Common myeloid progenitor, CD34-positive (primary cell): Measurements from ENCODE around the gene GLCE.

Experiments
- CTCF ChIA-PET: fragments of 350-600 bp; sonication (Branson Sonifier 250); formaldehyde crosslinking; loops from one replicate; lab custom pipeline; 2021; ENCODE audit warnings: antibody characterized with exemption; lab: Charles Lee
- POLR2A ChIA-PET: fragments of 350-600 bp; sonication (Branson Sonifier 250); formaldehyde crosslinking; loops from one replicate; lab custom pipeline; 2021; ENCODE audit warnings: antibody characterized with exemption; lab: Charles Lee
- DNase-seq, 3 donors: peaks; one replicate each; pipeline versions ENCODE4 v3.0.0 to v3.0.0-alpha.2; 2013
- H3K27ac ChIP-seq, 2 experiments: 1 replicate in 1 of 2; 2 replicates in 1 of 2; pipeline ENCODE4 v1.7.0; 2013; ENCODE audit warnings: inconsistent platforms in 2 of 2, low read length in 2 of 2, mild to moderate bottlenecking in 2 of 2, low read depth in 1 of 2, moderate library complexity in 1 of 2; ENCODE audit not compliant: severe bottlenecking in 2 of 2, insufficient read depth in 1 of 2, poor library complexity in 1 of 2
- H3K27me3 ChIP-seq, 5 experiments: replicated peaks in 2 of 5; 1 replicate in 3 of 5; 2 replicates in 2 of 5; pipeline versions ENCODE4 v1.6.1 to v1.7.0; 2013; ENCODE audit warnings: low read length in 4 of 5, mild to moderate bottlenecking in 2 of 5, moderate library complexity in 2 of 5, inconsistent platforms in 1 of 5; ENCODE audit not compliant: insufficient read depth in 5 of 5, control insufficient read depth in 4 of 5
- H3K36me3 ChIP-seq, 4 experiments: 1 replicate in 2 of 4; 2 replicates in 2 of 4; pipeline versions ENCODE4 v1.6.1 to v1.7.0; 2013; ENCODE audit warnings: low read length in 3 of 4, control low read depth in 1 of 4, mild to moderate bottlenecking in 1 of 4; ENCODE audit not compliant: control insufficient read depth in 4 of 4, insufficient read depth in 4 of 4
- H3K4me1 ChIP-seq, 4 experiments: 1 replicate in 3 of 4; 2 replicates in 1 of 4; pipeline versions ENCODE4 v1.6.1 to v1.7.1; 2013; ENCODE audit warnings: low read length in 3 of 4, mild to moderate bottlenecking in 3 of 4, control low read depth in 1 of 4, inconsistent platforms in 1 of 4, moderate library complexity in 1 of 4; ENCODE audit not compliant: control insufficient read depth in 4 of 4, insufficient read depth in 4 of 4; ENCODE audit errors: control extremely low read depth in 1 of 4
- H3K4me3 ChIP-seq, 7 experiments: 1 replicate in 4 of 7; 2 replicates in 3 of 7; pipeline versions ENCODE4 v1.5.1 to v1.7.0; 2013; ENCODE audit warnings: mild to moderate bottlenecking in 7 of 7, low read length in 6 of 7, moderate library complexity in 6 of 7, inconsistent platforms in 2 of 7, low read depth in 2 of 7, control low read depth in 1 of 7; ENCODE audit not compliant: insufficient read depth in 4 of 7, control insufficient read depth in 1 of 7; ENCODE audit errors: extremely low read depth in 1 of 7
- H3K9me3 ChIP-seq, 5 experiments: 1 replicate in 4 of 5; 2 replicates in 1 of 5; pipeline versions ENCODE4 v1.6.1 to v1.7.1; 2013; ENCODE audit warnings: low read length in 4 of 5, mild to moderate bottlenecking in 2 of 5, inconsistent platforms in 1 of 5, low read depth in 1 of 5, moderate library complexity in 1 of 5; ENCODE audit not compliant: control insufficient read depth in 4 of 5, insufficient read depth in 2 of 5; ENCODE audit errors: control extremely low read depth in 1 of 5
- WGBS: methylation state at CpG from one replicate; pipeline ENCODE4 v1.1.5; 2013; ENCODE audit not compliant: insufficient coverage; 5-methylcytosine and 5-hydroxymethylcytosine counted together

The GLCE gene

DNA sequence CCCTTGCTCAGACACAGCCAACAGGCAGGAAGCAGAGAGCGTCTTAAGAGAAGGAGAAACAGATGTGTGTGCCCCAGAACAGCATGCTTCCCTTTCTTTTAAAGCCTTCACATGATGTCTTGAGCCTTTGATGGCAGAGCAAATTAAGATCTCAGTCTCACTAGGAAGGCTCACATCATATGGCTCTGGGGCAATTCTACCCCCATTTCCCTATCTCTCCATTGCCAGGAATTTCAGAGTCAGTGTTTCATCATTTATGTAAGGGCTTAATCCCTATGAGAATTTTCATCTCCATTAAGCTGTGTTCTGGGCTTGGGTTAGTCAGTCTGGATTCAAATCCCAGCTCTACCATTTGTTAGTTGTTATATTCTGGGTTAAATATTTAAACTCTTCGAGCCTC is 41.4 kb upstream of the GLCE start:
- H3K4me3 ChIP-seq: no peak overlapping the region
- H3K27ac ChIP-seq: no peak overlapping the region
- peak in 2 of 3 donors; percentile 15 to 31 for DNase-seq
- H3K9me3 ChIP-seq: no peaks in the 10 kb centered on the region
- CTCF ChIA-PET: no interaction called here
- H3K27me3 ChIP-seq: no peaks in the 10 kb centered on the region
- H3K36me3 ChIP-seq: no peaks in the 10 kb centered on the region
- no CpG with 5 or more reads among the region's 2 CpGs for WGBS
- peaks cover 0 to 6% (median 0%) of the 10 kb centered on the region in 4 experiments for H3K4me1 ChIP-seq
- POLR2A ChIA-PET: no interaction called here

- Histone ChIP-seq H3K27me3 (no peaks in the 10 kb centered on the region), H3K4me3 (no peak overlapping the region), H3K36me3 (no peaks in the 10 kb centered on the region), H3K9me3 (no peaks in the 10 kb centered on the region), H3K27ac (no peak overlapping the region), H3K4me1 (peaks cover 0 to 6% (median 0%) of the 10 kb centered on the region in 4 experiments)
- WGBS: 100% methylated on average over 1 of the region's 5 CpGs
- POLR2A ChIA-PET: interaction anchor here (0.6 kb wide), 1 partner anchor 19 kb away, joined by 4 read pairs; no protein-coding TSS in a partner anchor
- CTCF ChIA-PET: no interaction called here
- no peak for DNase-seq
Observed at GRCh38 chr15:69119683-69120395, 40.6 kb upstream of the GLCE start.

DNA sequence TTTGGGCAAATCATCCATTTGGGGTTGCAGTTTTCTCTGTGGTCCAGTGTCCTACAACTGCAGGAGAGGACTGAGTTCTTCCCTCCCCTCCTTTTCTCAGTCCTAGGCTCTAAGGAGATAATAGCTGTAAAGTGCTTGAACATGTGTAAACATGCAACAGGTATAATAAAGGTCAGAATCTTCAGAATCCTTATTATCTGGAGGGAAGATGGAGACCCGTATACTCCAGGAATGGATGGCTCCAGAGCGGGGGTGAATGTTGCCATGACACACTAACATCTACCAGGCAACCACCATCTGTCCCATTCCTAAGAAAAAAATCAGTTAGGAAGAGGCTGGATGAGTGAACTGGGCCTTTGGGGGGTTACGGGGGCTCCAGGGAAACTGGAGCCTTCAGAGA is 39.7 kb upstream of the GLCE start:
- POLR2A ChIA-PET: interaction anchor here (0.5 kb wide), 1 partner anchor 300 kb away, joined by 4 read pairs; no protein-coding TSS in a partner anchor
- H3K27ac ChIP-seq: no peak overlapping the region
- H3K36me3 ChIP-seq: no peaks in the 10 kb centered on the region
- CTCF ChIA-PET: no interaction called here
- DNase-seq: no peak
- no CpG with 5 or more reads among the region's 3 CpGs for WGBS
- H3K4me3 ChIP-seq: no peak overlapping the region
- H3K27me3 ChIP-seq: no peaks in the 10 kb centered on the region
- H3K4me1 ChIP-seq: peaks cover 0 to 10% (median under 1%) of the 10 kb centered on the region in 4 experiments
- no peaks in the 10 kb centered on the region for H3K9me3 ChIP-seq

DNA sequence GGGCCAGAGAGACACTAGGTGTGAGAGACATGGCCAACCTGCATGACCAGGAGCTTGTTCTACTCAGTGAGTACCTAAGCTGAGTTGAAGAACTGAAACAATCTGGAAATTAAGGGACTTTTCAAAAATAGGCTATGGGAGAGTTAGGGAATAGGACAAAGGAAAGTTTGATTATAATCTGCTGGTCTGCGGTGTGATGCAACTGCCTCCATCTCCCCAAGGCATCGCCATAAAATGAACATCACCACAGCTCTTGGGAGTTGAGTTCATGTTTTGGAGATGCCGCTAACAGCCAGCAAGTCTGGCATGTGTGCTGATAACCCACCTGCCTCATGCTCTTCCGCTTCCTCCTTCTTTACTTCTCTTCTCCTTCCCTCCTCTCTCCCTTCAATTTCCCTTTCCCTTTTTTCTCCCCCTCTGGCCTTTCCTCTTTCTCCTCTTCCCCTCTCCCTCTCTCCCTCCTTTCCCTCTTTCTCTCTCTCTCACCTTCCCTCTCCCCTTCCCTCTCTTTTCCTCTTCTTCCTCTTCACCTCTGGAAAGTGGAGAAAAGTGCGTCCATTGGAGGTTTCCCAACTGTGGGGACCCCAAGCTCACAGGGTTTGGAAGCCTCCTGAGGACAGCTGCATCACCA is 39.1 kb upstream of the GLCE start:
- POLR2A ChIA-PET: no interaction called here
- Histone ChIP-seq H3K27ac (no peak overlapping the region), H3K27me3 (no peaks in the 10 kb centered on the region), H3K36me3 (no peaks in the 10 kb centered on the region), H3K9me3 (no peaks in the 10 kb centered on the region), H3K4me3 (no peak overlapping the region), H3K4me1 (peaks cover 0 to 16% (median 2%) of the 10 kb centered on the region in 4 experiments)
- CTCF ChIA-PET: interaction anchor here (1.4 kb wide), 1 partner anchor 18 kb away, joined by 3 read pairs; no protein-coding TSS in a partner anchor
- no peak for DNase-seq
- 95% methylated on average over 4 of the region's 5 CpGs for WGBS

- Histone ChIP-seq H3K27me3 (no peaks in the 10 kb centered on the region), H3K9me3 (no peaks in the 10 kb centered on the region), H3K4me1 (peaks cover 0 to 13% (median 2%) of the 10 kb centered on the region in 4 experiments), H3K36me3 (no peaks in the 10 kb centered on the region), H3K27ac (no peak overlapping the region), H3K4me3 (no peak overlapping the region)
- ChIA-PET CTCF (interaction anchor here (1.0 kb wide), 1 partner anchor 99 kb away, joined by 3 read pairs; no protein-coding TSS in a partner anchor), POLR2A (no interaction called here)
- DNase-seq: no peak
- 85% methylated on average over 8 of the region's 8 CpGs for WGBS
Observed at GRCh38 chr15:69125236-69125635, 35.2 kb upstream of the GLCE start.

DNA sequence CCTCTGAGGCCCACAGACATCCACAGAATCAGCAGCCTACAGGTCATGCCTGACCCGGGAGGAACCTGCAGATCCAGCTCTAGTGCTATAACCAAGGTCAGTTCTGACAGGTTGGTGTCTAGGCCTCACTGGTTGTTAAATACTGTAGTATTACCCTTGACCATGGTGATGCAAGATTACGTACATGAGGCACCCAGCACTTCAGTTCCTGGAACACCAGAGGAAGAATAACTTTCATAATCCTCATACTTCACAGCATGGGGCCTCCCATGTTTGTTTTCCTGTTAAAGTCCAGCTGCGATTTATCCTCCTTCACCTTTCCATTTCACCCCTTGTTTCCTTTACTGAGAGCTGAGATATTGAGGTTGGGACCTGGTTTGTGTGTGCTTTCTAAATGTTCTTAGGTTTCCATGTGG is 34.4 kb upstream of the GLCE start:
- POLR2A ChIA-PET: interaction anchor here (0.6 kb wide), 1 partner anchor 36 kb away, joined by 3 read pairs; no protein-coding TSS in a partner anchor
- DNase-seq: no peak

DNA sequence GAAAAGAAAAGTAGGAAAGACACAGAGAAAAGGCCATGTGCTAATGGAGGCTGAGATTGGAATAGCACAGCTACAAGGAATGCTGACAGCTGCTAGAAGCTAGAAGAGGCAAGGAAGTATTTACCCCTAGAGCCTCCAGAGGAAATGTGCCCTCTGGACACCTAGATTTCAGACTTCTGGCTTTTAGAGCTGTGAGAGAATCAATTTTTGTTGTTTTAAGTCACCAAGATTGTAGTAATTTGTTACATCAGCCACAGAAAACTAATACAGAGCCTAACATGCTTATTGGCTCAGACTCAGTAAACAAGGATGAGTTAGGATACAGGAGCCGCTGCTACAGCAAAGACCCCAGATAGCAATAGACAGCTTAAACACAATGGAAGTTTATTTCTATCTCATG is 33.1 kb upstream of the GLCE start:
- Histone ChIP-seq H3K9me3 (no peaks in the 10 kb centered on the region), H3K4me1 (peaks cover 0 to 26% (median 2%) of the 10 kb centered on the region in 4 experiments), H3K27ac (no peak overlapping the region), H3K36me3 (no peaks in the 10 kb centered on the region), H3K27me3 (no peaks in the 10 kb centered on the region), H3K4me3 (no peak overlapping the region)
- CTCF ChIA-PET: interaction anchor here (1.2 to 1.5 kb wide), 2 partner anchors 11 to 53 kb away, joined by 3 to 4 read pairs; no protein-coding TSS in a partner anchor
- POLR2A ChIA-PET: no interaction called here
- 100% methylated on average over 1 of the region's 1 CpG for WGBS
- DNase-seq: no peak

More for the DNA sequence above, 34.4 kb upstream of the GLCE start:
- Histone ChIP-seq H3K9me3 (no peaks in the 10 kb centered on the region), H3K36me3 (no peaks in the 10 kb centered on the region), H3K4me3 (no peak overlapping the region), H3K27ac (no peak overlapping the region), H3K4me1 (peaks cover 0 to 13% (median 2%) of the 10 kb centered on the region in 4 experiments), H3K27me3 (no peaks in the 10 kb centered on the region)
- CTCF ChIA-PET: interaction anchor here (1.0 kb wide), 1 partner anchor 100 kb away, joined by 3 read pairs; no protein-coding TSS in a partner anchor
- WGBS: 48% methylated on average over 2 of the region's 3 CpGs
